NCI-H446 (cell line): ENCODE results near the gene TBL1X.

Experiments used
- DNase-seq, 2 experiments: peaks; one replicate each; lab custom pipeline; 2025; lab: John Stamatoyannopoulos, UW

The TBL1X gene

DNA sequence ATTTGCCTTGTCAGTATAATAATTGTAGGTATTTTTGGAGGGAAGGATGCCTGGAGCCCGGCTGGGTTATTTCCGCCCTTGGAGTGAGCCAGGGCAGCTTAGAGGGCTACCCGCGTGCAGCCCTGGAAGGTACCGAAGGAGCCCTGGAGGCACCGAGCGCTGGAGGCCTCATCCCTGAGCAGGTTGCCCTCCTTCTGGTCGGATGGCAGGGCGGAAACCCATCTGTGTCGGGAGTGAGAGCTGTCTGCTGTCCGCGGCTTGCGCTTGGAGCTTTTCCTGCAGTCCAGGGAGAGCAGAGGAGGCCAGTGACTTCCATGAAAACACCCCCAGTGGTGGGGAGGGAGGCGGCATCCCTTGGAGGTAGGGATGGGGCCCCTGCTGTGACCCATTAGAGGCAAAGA lies 122.1 kb downstream of the TBL1X start:
- no peak for DNase-seq

- no peak for DNase-seq
Measured at GRCh38 chrX:9587642-9588041, 122.8 kb downstream of the TBL1X start.

- DNase-seq: no peak
Measured at GRCh38 chrX:9591496-9591895, 126.6 kb downstream of the TBL1X start.

DNA sequence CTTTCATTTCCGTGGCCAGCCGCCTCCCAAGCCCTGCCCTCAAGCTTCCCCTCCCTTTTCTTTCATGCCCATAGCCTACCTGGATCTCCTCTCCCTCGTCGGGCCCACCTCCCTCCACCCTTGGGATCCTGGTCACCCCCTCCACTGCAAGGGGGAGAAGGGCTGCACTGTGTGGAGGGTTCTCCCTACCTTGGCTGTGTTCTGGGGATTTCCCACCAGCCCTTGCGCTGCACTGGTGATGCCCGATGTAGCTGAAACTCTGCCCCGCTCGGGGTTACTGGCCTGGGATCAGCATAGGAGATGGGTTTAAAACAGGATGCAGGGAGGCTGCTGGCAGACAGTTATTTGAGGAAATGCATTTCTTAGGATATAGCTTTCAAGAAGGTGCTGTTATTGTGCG lies 128.9 kb downstream of the TBL1X start:
- DNase-seq: no peak

DNA sequence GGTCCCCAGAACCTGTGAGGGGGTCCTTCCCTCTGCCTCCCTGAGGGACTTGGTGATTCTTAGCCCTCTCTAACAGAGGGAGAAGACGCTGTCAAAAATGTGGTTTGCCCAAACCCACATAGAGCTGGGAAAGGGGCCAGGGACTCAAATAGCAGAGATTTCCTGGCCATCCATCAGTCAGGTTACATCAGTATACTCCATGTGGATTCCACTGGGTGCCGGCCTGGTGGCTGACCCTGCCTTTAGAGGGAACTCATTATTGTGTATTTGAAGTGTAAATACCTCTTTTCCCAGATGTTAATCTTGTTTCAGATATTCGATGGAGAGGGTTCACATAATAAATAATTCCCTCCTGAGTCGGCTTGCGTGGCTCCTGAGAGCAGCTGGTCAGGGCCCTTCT lies 130.3 kb downstream of the TBL1X start:
- no peak for DNase-seq

DNA sequence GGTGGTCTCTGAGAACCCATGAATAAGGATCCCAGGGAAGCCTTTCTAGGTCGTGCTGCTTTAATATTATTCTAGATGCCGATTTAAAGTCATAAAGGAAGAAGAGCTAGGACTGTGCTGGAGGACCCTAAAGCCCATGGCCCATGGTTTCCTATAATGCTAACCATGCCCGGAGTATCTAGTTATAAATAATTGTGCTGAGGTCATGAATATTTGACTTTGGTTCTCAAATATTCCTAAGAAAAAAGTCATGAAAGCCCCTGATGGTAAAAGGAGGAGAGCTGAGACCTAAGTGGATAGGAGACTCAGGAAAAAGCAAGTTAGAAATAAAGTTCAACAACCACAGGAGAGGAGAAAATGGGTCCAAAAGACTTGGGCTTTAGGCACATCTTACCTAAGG lies 132.0 kb downstream of the TBL1X start:
- no peak for DNase-seq

DNA sequence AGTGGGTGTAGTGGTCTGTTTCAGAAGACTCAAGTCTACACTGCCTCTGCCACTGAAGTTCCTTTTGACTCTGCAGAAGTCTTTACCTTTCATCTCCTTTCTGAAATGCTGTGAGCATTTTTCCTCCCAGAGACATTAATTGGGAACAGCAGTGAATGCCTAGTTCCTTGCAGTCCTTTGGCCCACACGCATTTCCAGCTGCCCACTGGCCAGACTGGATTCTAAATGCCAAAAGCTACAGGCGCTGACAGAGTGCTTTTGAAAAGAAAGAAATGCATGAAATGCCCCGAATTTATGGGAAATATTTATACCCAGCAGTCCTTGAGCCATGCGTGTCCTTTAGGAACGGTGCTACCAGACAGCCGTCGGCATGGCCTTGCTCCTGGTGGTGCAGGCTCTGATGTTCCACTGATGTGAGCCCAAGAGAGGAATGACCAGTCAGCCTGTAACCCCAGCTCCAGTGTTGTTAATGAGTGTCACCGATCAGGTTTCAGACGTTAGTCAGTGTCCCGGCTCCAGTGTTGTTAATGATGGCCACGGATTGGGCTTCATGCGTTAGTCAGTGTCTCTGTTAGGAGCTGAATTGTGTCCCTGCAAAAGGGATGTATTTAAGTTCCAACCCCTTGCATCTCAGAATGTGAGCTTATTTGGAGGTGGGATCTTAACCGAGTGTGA lies 132.6 kb downstream of the TBL1X start:
- DNase-seq: no peak

GRCh38 chrX:9598344-9598743 lies 133.5 kb downstream of the TBL1X start:
- no peak for DNase-seq

- peak in 1 of 2 experiments; percentile 5 for DNase-seq
Measured at GRCh38 chrX:9604111-9604907, 139.5 kb downstream of the TBL1X start.

DNA sequence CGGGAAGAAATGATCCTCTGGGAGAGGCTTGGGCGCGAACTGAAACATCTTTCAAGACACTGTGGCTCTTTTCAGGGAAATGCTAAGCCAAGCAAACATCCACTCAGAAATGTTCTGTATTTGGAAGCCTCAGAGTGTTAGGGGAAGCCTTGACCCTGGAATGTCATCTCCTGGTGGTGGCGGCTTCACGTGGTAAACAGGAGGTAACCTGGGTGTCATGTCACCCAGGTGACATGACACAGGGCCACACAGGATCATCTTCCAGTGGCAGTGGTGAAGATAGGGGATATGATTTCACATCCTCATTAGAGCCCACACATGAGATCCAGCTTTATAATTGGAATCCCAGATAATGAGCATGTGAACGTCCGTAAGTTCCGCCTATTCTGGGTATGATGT lies 140.0 kb downstream of the TBL1X start:
- DNase-seq: no peak

DNA sequence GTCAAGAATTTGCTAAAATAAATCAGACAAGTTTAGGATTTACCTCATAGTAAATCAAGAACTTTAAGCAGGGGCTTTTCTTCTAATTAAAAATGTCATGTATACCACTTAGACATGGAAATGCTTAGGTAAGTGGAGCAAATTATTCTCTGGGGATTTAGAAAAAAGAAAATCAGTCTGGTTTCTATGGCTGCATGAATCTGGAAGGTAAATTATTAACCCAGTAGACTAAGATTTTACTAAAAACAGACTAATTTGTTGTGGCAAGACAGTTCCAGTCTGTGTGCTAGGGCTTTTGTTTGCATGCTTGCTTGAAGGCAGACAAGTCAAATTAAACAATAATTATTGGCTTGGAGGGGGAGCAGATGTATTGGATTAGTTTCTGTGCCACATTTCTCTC lies 140.6 kb downstream of the TBL1X start:
- no peak for DNase-seq

GRCh38 chrX:9606971-9607370 lies 142.1 kb downstream of the TBL1X start:
- DNase-seq: no peak

DNA sequence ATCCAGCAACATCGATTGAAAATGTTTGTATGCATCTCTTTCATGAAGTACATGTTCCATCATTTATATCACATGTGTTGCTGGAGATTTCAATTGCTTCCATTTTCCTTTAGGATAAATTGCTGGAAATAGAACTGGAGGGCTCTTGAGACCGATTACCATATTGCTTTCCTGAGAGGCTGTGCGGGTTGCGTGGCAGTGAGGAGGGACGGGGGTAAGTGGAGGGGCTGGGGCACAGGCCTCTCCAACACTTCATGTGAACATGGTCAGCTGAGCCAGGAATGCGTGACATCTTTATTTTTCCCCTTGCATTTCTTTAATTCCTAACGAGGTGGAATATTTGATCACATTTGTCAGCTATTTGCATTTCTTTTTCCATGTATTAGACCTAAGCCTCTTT lies 144.6 kb downstream of the TBL1X start:
- DNase-seq: no peak

GRCh38 chrX:9609987-9610386 lies 145.1 kb downstream of the TBL1X start:
- DNase-seq: peak in 1 of 2 experiments; percentile 22

DNA sequence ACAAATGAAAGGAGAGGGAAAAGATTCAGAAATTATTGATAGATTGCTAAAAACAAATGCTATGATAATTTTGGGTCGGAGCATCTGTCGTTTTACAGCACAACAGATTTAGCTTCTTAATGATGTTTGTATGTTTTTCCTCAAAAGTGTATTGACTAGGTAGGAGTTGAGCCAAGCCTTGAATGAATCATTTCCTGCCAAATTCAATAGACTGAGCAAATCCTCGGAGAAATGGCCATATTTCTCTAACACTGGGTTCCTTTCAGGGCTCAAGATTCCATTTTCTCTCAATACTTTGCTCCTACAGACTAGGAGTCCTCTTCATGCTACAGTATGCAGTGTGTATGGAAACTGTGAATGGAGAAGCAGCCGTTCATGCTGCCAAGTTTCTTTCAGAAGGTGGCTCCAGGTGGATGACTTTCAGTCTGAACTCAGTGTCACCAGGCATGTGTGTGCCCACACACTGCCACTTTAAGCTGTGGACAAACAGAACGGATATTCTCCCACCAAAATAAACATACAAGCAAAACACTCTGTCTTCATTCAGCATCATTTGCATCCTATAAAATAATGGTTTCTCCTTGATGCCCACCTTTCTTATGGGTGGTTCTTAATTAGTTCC lies 146.0 kb downstream of the TBL1X start:
- peak in 1 of 2 experiments; percentile 21 for DNase-seq

- DNase-seq: no peak
Measured at GRCh38 chrX:9611436-9612145, 146.7 kb downstream of the TBL1X start.

- peak in 1 of 2 experiments; percentile 14 for DNase-seq
Measured at GRCh38 chrX:9612146-9612505, 147.3 kb downstream of the TBL1X start.

DNA sequence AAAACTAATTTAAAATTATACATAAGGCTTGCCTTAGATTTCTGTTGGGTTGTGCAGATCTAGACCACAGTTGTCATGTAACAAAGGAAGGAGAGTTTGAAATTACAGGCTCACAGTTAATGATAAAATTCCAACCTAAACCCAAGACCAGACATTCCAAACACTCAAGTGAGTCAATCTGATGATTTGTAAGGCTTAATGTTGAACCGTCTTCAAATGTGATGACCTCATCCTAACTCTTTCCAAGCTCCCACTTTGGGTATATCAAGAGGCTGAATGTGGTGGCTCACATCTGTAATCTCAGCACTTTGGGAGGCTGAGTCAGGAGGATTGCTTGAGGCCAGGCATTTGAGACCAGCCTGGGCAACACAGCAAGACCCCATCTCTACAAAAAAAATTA lies 149.2 kb downstream of the TBL1X start:
- no peak for DNase-seq

- DNase-seq: no peak
Measured at GRCh38 chrX:9619133-9619532, 154.3 kb downstream of the TBL1X start.

DNA sequence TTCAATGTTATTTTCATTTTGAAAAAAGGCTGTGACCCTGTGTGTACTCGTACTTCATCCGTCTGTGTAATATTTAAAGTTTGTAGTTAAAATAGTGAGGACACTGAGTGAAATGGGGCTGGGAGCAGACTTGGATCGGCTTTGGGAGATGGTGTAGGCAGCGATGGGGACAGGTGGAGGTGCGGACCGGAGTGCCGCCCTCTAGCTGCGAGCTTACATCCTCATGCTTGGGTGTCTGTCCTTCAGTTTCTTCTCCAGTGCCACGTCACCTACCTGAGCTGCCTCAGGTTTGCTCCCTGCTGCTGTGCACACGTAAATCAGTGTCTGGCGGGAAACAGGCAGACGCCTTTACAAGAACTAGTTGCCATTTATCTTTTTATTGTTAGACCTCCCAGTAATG lies 154.7 kb downstream of the TBL1X start:
- no peak for DNase-seq

- DNase-seq: no peak
Measured at GRCh38 chrX:9622128-9622527, 157.3 kb downstream of the TBL1X start.

GRCh38 chrX:9626379-9626778 lies 161.5 kb downstream of the TBL1X start:
- DNase-seq: no peak

- no peak for DNase-seq
Measured at GRCh38 chrX:9627922-9628321, 163.1 kb downstream of the TBL1X start.
